Thyroid gland (tissue), 4 donors: ENCODE results near the gene CDC42SE1.

Experiments
- POLR2A ChIP-seq, 2 donors: fragments of 450-650 bp; IDR thresholded peaks; one replicate each; pipeline ENCODE4 v1.6.1; 2017; ENCODE audit warnings: antibody characterized with exemption in 2 of 2, mild to moderate bottlenecking in 2 of 2, moderate library complexity in 1 of 2
- TF ChIP-seq, protein P1 (sequence below), 6 experiments: fragments of 200-600 bp in 3 of 6; fragments of 450-650 bp in 3 of 6; sonication (generic) in 3 of 6; IDR thresholded peaks; one replicate each; pipeline ENCODE4 v1.5.1; 2016 to 2019; ENCODE audit warnings: antibody characterized with exemption in 6 of 6, mild to moderate bottlenecking in 2 of 6, inconsistent platforms in 1 of 6, moderate library complexity in 1 of 6

DNA sequence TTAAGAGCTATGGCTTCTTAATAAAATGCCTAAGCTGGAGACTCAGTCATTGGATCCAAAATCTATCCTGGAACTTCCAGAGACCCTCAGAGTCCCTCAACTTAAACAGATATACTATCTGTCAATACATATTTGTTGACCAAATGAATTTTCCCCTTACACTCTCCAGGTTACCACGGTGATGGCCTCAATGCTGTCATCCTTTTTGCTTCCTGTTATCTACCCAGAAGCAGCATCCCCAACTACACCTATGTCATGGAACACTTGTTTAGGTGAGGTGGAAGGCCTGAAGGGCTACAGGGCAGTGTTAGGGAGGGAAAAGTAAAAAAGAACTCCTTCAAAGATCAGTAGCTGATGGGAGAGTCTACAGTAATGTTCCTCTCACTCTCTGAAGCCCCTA, 16.3 kb downstream of the CDC42SE1 start:
- TF ChIP-seq, protein P1, sequence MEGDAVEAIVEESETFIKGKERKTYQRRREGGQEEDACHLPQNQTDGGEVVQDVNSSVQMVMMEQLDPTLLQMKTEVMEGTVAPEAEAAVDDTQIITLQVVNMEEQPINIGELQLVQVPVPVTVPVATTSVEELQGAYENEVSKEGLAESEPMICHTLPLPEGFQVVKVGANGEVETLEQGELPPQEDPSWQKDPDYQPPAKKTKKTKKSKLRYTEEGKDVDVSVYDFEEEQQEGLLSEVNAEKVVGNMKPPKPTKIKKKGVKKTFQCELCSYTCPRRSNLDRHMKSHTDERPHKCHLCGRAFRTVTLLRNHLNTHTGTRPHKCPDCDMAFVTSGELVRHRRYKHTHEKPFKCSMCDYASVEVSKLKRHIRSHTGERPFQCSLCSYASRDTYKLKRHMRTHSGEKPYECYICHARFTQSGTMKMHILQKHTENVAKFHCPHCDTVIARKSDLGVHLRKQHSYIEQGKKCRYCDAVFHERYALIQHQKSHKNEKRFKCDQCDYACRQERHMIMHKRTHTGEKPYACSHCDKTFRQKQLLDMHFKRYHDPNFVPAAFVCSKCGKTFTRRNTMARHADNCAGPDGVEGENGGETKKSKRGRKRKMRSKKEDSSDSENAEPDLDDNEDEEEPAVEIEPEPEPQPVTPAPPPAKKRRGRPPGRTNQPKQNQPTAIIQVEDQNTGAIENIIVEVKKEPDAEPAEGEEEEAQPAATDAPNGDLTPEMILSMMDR (IDR thresholded peaks at IDR 0.05) = no peak
- TF ChIP-seq POLR2A (IDR thresholded peaks at IDR 0.05) = no peak
